ENCODE data around the gene STK32B. TPM values are rescaled to one million over a fixed set of nuclear protein-coding genes. Genes with fewer than 3 reads are reported as not detected.
A peak's percentile ranks its signal among the peaks of the same experiment; 100 is the strongest.

The STK32B gene
- total and polyA plus RNA-seq, 8 donors, result 0.90 to 5.1 (median 3.3) TPM

DNA sequence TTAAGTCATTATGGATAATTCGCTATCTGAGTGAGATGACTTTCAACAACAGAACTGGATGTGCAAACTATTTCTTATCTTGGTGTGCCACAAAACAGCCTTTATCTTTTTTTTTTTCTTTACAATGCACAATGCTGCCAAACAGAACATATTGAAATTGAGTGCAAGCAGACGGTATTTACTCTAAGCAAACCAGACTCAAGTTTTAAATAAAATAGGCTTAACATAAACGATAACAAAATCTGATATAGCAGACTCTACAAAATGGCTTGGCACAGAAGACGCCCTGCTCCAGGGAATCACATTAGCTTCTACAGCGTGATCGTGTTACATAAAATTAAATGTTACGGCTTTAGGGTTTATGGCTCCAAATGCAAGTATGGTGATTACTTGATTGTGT, 9.6 kb upstream of the STK32B start:
- intact Hi-C loops (cut with DNase I), result no loop called here

DNA sequence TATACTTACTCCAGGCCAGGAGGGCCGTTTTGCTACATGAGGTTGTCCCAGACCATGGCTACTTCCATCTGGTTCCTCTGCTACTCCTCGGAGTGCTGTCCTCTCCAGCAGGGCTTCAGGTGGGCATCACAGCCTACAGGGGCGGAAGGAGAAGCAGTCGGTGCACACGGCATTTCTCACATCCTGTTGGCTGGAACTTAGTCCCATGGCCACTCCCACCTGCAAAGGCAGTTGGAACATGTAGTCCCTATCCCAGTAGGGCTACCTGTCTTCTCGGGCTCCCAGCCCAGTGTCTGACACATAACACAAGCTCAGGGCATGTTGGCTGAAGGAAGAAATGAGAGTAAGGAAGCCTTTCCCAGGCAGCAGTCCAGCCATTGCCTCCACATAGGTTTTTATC, 7.7 kb upstream of the STK32B start:
- ATAC-seq (no peak), DNase-seq (no peak)
- H3K27ac ChIP-seq, result no peak overlapping the region
- intact Hi-C loops (cut with DNase I), result no loop called here
- TF ChIP-seq, protein P1, sequence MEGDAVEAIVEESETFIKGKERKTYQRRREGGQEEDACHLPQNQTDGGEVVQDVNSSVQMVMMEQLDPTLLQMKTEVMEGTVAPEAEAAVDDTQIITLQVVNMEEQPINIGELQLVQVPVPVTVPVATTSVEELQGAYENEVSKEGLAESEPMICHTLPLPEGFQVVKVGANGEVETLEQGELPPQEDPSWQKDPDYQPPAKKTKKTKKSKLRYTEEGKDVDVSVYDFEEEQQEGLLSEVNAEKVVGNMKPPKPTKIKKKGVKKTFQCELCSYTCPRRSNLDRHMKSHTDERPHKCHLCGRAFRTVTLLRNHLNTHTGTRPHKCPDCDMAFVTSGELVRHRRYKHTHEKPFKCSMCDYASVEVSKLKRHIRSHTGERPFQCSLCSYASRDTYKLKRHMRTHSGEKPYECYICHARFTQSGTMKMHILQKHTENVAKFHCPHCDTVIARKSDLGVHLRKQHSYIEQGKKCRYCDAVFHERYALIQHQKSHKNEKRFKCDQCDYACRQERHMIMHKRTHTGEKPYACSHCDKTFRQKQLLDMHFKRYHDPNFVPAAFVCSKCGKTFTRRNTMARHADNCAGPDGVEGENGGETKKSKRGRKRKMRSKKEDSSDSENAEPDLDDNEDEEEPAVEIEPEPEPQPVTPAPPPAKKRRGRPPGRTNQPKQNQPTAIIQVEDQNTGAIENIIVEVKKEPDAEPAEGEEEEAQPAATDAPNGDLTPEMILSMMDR (IDR thresholded peaks at IDR 0.05), result no peak
- peaks cover 0 to 7% of the 10 kb centered on the region in 2 donors for H3K27me3 ChIP-seq
- peaks cover 0 to 23% of the 10 kb centered on the region in 2 donors for H3K4me1 ChIP-seq
- no peaks in the 10 kb centered on the region for H3K36me3 ChIP-seq
- H3K9me3 ChIP-seq, result no peaks in the 10 kb centered on the region
- H3K4me3 ChIP-seq, result no peak overlapping the region

More for the DNA sequence above, 9.6 kb upstream of the STK32B start:
- H3K4me3 ChIP-seq, result no peak overlapping the region
- peaks cover 5 to 40% of the 10 kb centered on the region in 2 donors for H3K4me1 ChIP-seq
- peaks cover 0 to 7% of the 10 kb centered on the region in 2 donors for H3K27me3 ChIP-seq
- no peak for DNase-seq
- no peaks in the 10 kb centered on the region for H3K9me3 ChIP-seq
- no peak overlapping the region for H3K27ac ChIP-seq
- no peaks in the 10 kb centered on the region for H3K36me3 ChIP-seq
- ATAC-seq, result no peak
- TF ChIP-seq, protein P1 (IDR thresholded peaks at IDR 0.05), result no peak

DNA sequence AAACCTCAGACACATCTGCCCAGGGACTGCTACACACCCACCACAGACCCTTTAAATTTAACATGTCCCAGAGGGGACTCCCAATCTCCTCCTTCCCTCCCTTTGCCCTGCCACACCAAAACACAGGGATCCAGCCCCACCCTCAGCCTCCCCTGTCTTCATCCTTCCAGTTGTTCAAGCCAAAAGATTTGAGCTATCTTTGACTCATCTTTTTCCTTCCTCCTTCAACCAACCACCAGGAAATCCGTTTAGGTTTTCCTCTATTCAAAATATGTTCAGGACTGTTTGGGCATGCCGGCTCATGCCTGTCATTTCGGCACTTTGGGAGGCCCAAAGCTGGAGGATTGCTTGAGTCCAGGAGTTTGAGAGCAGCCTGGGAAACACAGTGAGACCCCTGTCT, 6.9 kb upstream of the STK32B start:
- H3K36me3 ChIP-seq, result no peaks in the 10 kb centered on the region
- H3K27me3 ChIP-seq, result peaks cover 0 to 7% of the 10 kb centered on the region in 2 donors
- H3K4me1 ChIP-seq, result peaks cover 0 to 23% of the 10 kb centered on the region in 2 donors
- no peaks in the 10 kb centered on the region for H3K9me3 ChIP-seq
- DNase-seq (no peak), ATAC-seq (no peak)
- intact Hi-C loops (cut with DNase I), result no loop called here
- TF ChIP-seq, protein P1 (IDR thresholded peaks at IDR 0.05), result no peak
- H3K4me3 ChIP-seq, result no peak overlapping the region
- peak overlapping the region in 1 of 2 donors; percentile 53 for H3K27ac ChIP-seq

DNA sequence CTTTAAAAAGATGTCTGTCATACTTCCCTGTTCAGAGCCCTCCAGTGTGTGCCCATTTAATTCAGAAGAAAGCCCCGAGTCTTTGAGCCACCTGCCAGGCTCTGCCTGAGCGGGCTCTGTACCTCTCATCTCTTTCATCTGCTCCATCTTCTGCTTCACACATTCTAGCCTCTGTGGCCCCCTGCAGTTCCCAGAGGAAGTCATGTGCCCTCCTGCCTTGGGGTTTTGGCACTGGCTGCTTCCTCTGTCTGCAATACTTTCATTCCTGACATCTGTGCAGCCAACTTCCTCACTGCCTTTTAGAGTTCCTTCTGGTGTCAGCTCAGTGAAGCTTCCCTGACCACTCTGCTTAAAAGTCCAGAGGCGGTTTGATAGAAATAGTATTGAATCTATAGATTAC, 6.2 kb upstream of the STK32B start:
- Histone ChIP-seq H3K36me3 (no peaks in the 10 kb centered on the region), H3K27ac (peak overlapping the region in 1 of 2 donors; percentile 53), H3K4me1 (peaks cover 0 to 23% of the 10 kb centered on the region in 2 donors), H3K4me3 (no peak overlapping the region), H3K27me3 (peaks cover 0 to 10% of the 10 kb centered on the region in 2 donors), H3K9me3 (no peaks in the 10 kb centered on the region)
- intact Hi-C loops (cut with DNase I), result no loop called here
- DNase-seq, result peak in 1 of 4 donors; percentile 63
- TF ChIP-seq, protein P1 (IDR thresholded peaks at IDR 0.05), result no peak
- peak; percentile 65 for ATAC-seq

DNA sequence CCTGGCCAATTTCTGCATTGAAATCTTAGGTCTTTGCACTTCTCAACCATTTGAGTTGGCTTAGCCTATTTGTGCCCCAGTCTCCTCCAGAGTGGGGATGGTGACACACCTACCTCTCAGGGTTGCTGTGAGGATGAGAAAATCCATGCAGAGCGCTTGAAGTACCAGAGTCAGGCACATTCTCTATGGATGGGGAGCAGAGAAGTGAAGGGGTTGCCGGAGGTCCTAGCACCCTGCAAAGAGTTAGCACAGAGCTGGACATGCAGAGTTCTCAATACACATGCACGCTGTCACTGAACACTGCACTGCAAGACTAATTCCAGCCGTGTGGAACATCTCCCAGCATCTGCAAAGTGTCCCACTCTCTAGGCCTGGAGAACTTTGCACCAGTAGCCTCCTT, 2.6 kb upstream of the STK32B start:
- Histone ChIP-seq H3K4me1 (peaks cover 0 to 40% of the 10 kb centered on the region in 2 donors), H3K4me3 (no peak overlapping the region), H3K27ac (no peak overlapping the region), H3K9me3 (no peaks in the 10 kb centered on the region), H3K36me3 (no peaks in the 10 kb centered on the region), H3K27me3 (peaks cover 0 to 41% of the 10 kb centered on the region in 2 donors)
- TF ChIP-seq, protein P1 (IDR thresholded peaks at IDR 0.05), result no peak
- intact Hi-C loops (cut with DNase I), result no loop called here
- ATAC-seq, result no peak
- no peak for DNase-seq

Data from left lung (tissue), 10 donors.